ENCODE results near the gene MAML1.
A peak's percentile ranks its signal among the peaks of the same experiment; 100 is the strongest.
"Not testable (repeated sequence)": the region's sequence is repeated elsewhere in the genome, so short reads cannot be mapped to it uniquely, and the experiment has no call there.

MAML1 gene

GRCh38 chr5:179768326-179769085, 35.9 kb downstream of the MAML1 start:
- peak; percentile 39 for DNase-seq (ENCODE audit: low read depth, low spot score)

- DNase-seq (ENCODE audit: low read depth, low spot score): no peak
These were observed 36.6 kb downstream of the MAML1 start for GRCh38 chr5:179769271-179769670.

- no peak for DNase-seq (ENCODE audit: low read depth, low spot score)
These were observed 37.2 kb downstream of the MAML1 start for GRCh38 chr5:179769796-179770195.

GRCh38 chr5:179771311-179771895, 38.8 kb downstream of the MAML1 start:
- no peak for DNase-seq (ENCODE audit: low read depth, low spot score)

GRCh38 chr5:179772351-179772750, 39.7 kb downstream of the MAML1 start:
- DNase-seq (ENCODE audit: low read depth, low spot score): no peak

- no peak for DNase-seq (ENCODE audit: low read depth, low spot score)
These were observed 41.0 kb downstream of the MAML1 start for GRCh38 chr5:179773686-179774040.

- no peak for DNase-seq (ENCODE audit: low read depth, low spot score)
These were observed 41.8 kb downstream of the MAML1 start for GRCh38 chr5:179774442-179774841.

GRCh38 chr5:179776411-179776938, 43.9 kb downstream of the MAML1 start:
- no peak for DNase-seq (ENCODE audit: low read depth, low spot score)

GRCh38 chr5:179777456-179777855, 44.8 kb downstream of the MAML1 start:
- DNase-seq (ENCODE audit: low read depth, low spot score): no peak

- no peak for DNase-seq (ENCODE audit: low read depth, low spot score)
These were observed 45.3 kb downstream of the MAML1 start for GRCh38 chr5:179777909-179778308.

GRCh38 chr5:179778591-179778990, 46.0 kb downstream of the MAML1 start:
- DNase-seq (ENCODE audit: low read depth, low spot score): no peak

GRCh38 chr5:179779826-179780225, 47.2 kb downstream of the MAML1 start:
- no peak for DNase-seq (ENCODE audit: low read depth, low spot score)

- DNase-seq (ENCODE audit: low read depth, low spot score): no peak
These were observed 47.7 kb downstream of the MAML1 start for GRCh38 chr5:179780362-179780761.

- DNase-seq (ENCODE audit: low read depth, low spot score): no peak
These were observed 49.2 kb downstream of the MAML1 start for GRCh38 chr5:179781846-179782245.

GRCh38 chr5:179783128-179783527, 50.5 kb downstream of the MAML1 start:
- DNase-seq (ENCODE audit: low read depth, low spot score): no peak

GRCh38 chr5:179786861-179787260, 54.2 kb downstream of the MAML1 start:
- no peak for DNase-seq (ENCODE audit: low read depth, low spot score)

GRCh38 chr5:179788193-179788854, 55.7 kb downstream of the MAML1 start:
- no peak for DNase-seq (ENCODE audit: low read depth, low spot score)

GRCh38 chr5:179789278-179789677, 56.7 kb downstream of the MAML1 start:
- DNase-seq (ENCODE audit: low read depth, low spot score): not testable (repeated sequence)

GRCh38 chr5:179791881-179792611, 59.4 kb downstream of the MAML1 start:
- DNase-seq (ENCODE audit: low read depth, low spot score): no peak

- DNase-seq (ENCODE audit: low read depth, low spot score): no peak
These were observed 60.2 kb downstream of the MAML1 start for GRCh38 chr5:179792612-179793467.

Data from ELF-1 (cell line).